ENCODE data around the gene WWOX. TPM values are rescaled to one million over a fixed set of nuclear protein-coding genes. Genes with fewer than 3 reads are reported as not detected.

Gene WWOX
- total RNA-seq, 1 donor from 2014 or later: 28.2 TPM

DNA sequence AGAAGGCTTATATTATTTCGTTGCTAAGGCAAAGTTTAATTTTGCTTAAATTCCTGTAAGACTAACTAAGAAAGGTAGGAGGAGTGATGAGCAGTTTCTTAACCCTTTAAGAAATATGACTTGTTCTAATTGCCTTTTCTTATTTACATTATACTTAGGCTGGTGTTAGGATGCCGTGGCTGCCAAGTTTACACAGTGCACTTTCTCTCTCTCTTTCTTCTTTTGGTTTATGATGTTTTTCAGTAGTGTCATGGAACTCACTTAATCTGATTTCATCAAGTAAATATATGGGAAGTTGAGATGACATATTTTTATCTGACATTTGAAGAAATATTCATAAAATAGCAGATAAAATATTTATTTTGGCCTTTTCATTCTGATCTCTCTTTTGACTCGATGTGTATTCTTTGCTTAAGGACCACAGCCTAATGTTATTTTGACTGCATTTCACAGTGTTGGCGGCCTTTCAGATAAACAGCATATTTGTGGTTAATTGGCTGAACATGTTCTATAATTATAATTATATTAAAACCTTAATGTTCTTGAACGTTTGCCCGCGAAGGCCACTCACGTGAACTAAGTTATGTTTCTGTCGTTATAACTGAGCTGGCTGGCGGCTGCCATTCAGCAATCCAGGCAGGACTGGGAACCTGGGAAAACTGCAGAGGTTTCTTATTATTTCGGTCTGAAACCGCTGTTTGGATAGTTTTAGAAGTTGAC, 191.6 kb downstream of the WWOX start:
- Mint-ChIP-seq H3K36me3 (peaks cover 6% of the 10 kb centered on the region), H3K27ac (no peak overlapping the region), H3K4me1 (ENCODE audit: unreplicated experiment) (peaks cover 38% of the 10 kb centered on the region), H3K27me3 (no peaks in the 10 kb centered on the region), H3K4me3 (no peak overlapping the region), H3K9me3 (peaks cover 14% of the 10 kb centered on the region)
- TF ChIP-seq, protein P1, sequence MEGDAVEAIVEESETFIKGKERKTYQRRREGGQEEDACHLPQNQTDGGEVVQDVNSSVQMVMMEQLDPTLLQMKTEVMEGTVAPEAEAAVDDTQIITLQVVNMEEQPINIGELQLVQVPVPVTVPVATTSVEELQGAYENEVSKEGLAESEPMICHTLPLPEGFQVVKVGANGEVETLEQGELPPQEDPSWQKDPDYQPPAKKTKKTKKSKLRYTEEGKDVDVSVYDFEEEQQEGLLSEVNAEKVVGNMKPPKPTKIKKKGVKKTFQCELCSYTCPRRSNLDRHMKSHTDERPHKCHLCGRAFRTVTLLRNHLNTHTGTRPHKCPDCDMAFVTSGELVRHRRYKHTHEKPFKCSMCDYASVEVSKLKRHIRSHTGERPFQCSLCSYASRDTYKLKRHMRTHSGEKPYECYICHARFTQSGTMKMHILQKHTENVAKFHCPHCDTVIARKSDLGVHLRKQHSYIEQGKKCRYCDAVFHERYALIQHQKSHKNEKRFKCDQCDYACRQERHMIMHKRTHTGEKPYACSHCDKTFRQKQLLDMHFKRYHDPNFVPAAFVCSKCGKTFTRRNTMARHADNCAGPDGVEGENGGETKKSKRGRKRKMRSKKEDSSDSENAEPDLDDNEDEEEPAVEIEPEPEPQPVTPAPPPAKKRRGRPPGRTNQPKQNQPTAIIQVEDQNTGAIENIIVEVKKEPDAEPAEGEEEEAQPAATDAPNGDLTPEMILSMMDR (conservative IDR thresholded peaks at IDR 0.05): no peak
- DNase-seq (ENCODE audit: extremely low spot score, unreplicated experiment): no peak

DNA sequence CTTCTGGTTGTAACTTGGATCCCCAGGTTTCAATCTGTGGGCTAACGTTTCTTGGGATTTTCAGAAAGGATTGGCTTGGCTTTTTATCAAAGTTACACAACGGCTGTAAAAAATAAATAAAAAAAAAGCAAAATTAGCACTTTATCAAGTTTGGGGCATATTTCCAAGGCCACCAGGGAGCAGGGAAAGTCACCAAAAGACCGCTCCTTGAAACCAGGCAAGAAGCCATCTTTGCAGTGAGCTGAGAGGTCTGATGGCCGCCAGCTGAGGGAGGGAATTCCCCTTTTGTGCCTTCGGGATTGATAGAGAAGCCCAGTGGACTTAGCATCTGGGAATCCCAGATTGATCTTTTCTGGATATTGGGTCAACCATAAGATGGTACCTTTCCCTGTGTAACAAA, 192.2 kb downstream of the WWOX start:
- no peak for DNase-seq (ENCODE audit: extremely low spot score, unreplicated experiment)
- Mint-ChIP-seq H3K9me3 (peaks cover 14% of the 10 kb centered on the region), H3K4me3 (no peak overlapping the region), H3K36me3 (peaks cover 6% of the 10 kb centered on the region), H3K4me1 (ENCODE audit: unreplicated experiment) (peaks cover 38% of the 10 kb centered on the region), H3K27me3 (no peaks in the 10 kb centered on the region), H3K27ac (no peak overlapping the region)
- TF ChIP-seq, protein P1 (conservative IDR thresholded peaks at IDR 0.05): no peak

DNA sequence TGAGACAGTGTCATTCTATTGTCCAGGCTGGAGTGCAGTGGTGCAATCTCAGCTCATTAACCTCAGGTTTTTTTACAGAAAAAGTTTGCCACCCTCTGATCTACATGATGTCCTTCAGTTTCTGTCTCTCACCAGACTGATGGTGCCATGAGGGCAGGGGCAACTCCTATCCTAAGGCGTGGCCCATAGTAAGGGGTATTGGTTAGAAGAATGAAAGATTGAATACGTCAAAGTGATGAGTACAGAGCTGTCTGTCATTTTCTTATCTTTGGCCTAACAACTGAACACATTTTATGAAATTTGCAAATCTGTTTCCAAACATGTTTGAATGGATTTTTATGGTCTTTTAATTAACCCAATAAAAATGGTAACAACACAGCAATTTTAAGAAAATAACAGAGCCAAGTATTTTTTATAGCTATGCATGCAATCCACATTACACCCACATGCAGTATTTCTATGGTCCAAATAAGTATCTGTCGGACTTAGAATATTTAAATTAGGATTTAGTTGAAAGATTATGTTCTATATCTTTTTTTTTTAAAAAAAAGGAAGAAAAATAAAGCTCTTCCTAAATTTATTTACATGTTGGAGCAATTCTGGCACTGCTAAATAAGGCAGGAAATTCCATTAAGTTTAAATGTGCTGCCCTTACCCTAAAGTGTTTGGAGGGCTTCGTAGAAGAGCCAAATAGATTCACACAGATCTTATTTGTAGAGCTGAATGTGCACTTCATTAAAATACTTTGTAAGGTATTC, 192.8 kb downstream of the WWOX start:
- H3K4me3 Mint-ChIP-seq: no peak overlapping the region
- TF ChIP-seq, protein P1 (conservative IDR thresholded peaks at IDR 0.05): no peak
- no peak for DNase-seq (ENCODE audit: extremely low spot score, unreplicated experiment)
- H3K27me3 Mint-ChIP-seq: no peaks in the 10 kb centered on the region
- H3K9me3 Mint-ChIP-seq: peaks cover 14% of the 10 kb centered on the region
- H3K4me1 Mint-ChIP-seq (ENCODE audit: unreplicated experiment): peaks cover 43% of the 10 kb centered on the region
- H3K27ac Mint-ChIP-seq: no peak overlapping the region
- peaks cover 6% of the 10 kb centered on the region for H3K36me3 Mint-ChIP-seq

DNA sequence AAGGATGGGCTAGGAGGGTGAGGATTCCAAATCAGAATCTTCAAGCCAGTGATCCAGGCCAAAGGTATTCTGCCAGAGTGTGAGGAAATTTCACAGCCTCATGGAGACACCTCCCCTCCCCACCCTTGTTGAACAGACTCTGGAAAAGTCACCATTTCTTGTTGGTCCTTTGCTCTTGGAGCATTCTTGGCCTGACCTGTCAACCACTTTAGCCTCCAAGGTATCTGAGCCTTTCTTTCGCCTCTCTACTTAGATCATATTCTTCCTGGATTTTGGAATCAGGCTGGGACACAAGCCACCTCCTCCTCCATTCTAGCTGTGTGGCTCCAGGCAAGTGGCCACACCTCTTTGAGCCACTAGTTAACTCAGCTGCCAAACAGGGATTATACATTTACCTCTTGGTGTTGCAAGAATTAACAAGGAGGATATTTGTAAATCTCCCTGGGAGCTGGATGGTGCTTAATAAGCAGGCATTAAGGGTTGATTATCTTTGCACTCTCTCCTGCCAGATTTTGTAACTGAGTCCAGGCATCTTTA, 193.5 kb downstream of the WWOX start:
- TF ChIP-seq, protein P1 (conservative IDR thresholded peaks at IDR 0.05): no peak
- Mint-ChIP-seq H3K4me1 (ENCODE audit: unreplicated experiment) (peaks cover 47% of the 10 kb centered on the region), H3K27me3 (no peaks in the 10 kb centered on the region), H3K27ac (no peak overlapping the region), H3K4me3 (no peak overlapping the region), H3K36me3 (peaks cover 6% of the 10 kb centered on the region), H3K9me3 (peaks cover 14% of the 10 kb centered on the region)
- no peak for DNase-seq (ENCODE audit: extremely low spot score, unreplicated experiment)

DNA sequence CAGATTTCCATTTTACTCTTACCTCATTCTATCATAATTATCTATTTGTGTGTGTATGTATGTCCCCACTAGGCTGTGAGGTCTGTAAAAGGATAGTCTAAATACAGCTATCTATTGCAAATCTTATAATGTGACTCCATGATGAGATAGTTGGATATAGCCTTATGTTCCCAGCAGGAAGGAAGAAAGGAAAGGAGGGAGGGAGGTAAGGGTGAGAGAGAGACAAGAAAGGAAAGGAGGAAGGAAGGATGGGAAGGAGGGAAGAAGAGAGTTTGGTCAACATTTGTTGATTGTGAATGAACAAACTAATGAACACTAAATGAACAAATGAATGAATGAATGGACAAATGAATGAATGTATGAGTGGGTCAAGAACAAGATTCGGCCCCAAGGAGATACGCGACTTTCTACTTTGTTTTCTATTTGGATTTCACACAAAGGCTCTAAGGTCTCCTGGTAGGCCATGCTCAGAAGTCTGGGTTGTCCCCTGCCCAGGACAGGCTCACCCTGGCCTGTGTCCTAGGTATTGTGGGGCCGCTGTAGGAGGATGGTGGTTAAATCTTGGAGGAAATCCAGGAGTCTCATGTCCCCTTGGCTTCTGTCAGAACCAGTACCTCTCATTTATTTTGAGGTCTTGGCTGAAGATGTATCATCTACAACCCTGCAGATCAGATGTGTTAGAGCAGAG, 195.2 kb downstream of the WWOX start:
- TF ChIP-seq, protein P1 (conservative IDR thresholded peaks at IDR 0.05): no peak
- Mint-ChIP-seq H3K27me3 (no peaks in the 10 kb centered on the region), H3K36me3 (peaks cover 6% of the 10 kb centered on the region), H3K4me3 (no peak overlapping the region), H3K4me1 (ENCODE audit: unreplicated experiment) (peaks cover 33% of the 10 kb centered on the region), H3K27ac (no peak overlapping the region), H3K9me3 (peaks cover 14% of the 10 kb centered on the region)
- no peak for DNase-seq (ENCODE audit: extremely low spot score, unreplicated experiment)
